GM23338 (cell line): ENCODE measurements around the gene CZIB. TPM values are rescaled to one million over a fixed set of nuclear protein-coding genes. Genes with fewer than 3 reads are reported as not detected.
"Not testable (repeated sequence)": the region's sequence is repeated elsewhere in the genome, so short reads cannot be mapped to it uniquely, and the experiment has no call there.

Source experiments
- ATAC-seq: fragments of 200-7000 bp; cut with Tn5 transposase; 3 replicates; pipeline ENCODE4 v1.9.1; 2020
- DNase-seq: peaks from one replicate; pipeline ENCODE4 v3.0.0-alpha.2; 2015; ENCODE audit warnings: low spot score
- H2AFZ ChIP-seq: fragments of 200-600 bp; sonication (generic); 2 replicates; pipeline ENCODE4 v1.8.0; 2016; ENCODE audit warnings: antibody characterized with exemption, mild to moderate bottlenecking, moderate library complexity
- H3F3A ChIP-seq: fragments of 200-600 bp; sonication (generic); replicated peaks from 2 replicates; pipeline ENCODE4 v1.8.0; 2017; ENCODE audit warnings: antibody characterized with exemption, mixed run types, low read depth
- H3K27ac ChIP-seq: fragments of 200-600 bp; sonication (generic); 2 replicates; pipeline ENCODE4 v1.6.1; 2016; ENCODE audit warnings: low read depth
- H3K27me3 ChIP-seq: fragments of 200-600 bp; sonication (generic); 2 replicates; pipeline ENCODE4 v1.8.0; 2016; ENCODE audit warnings: mild to moderate bottlenecking, mixed run types, moderate library complexity; ENCODE audit not compliant: insufficient read depth
- H3K36me3 ChIP-seq: fragments of 200-600 bp; sonication (generic); 2 replicates; pipeline ENCODE4 v1.8.0; 2016; ENCODE audit warnings: mild to moderate bottlenecking; ENCODE audit not compliant: insufficient read depth
- H3K4me1 ChIP-seq: fragments of 200-600 bp; sonication (generic); 2 replicates; pipeline ENCODE4 v1.8.0; 2016; ENCODE audit warnings: mild to moderate bottlenecking, moderate library complexity; ENCODE audit not compliant: insufficient read depth
- H3K4me2 ChIP-seq: fragments of 200-600 bp; sonication (generic); 2 replicates; pipeline ENCODE4 v1.7.1; 2017; ENCODE audit warnings: mixed run types
- H3K4me3 ChIP-seq: fragments of 200-600 bp; sonication (generic); 2 replicates; pipeline ENCODE4 v1.6.1; 2016; ENCODE audit warnings: mixed run types
- H3K79me2 ChIP-seq: fragments of 200-600 bp; sonication (generic); replicated peaks from 2 replicates; pipeline ENCODE4 v1.8.0; 2017; ENCODE audit warnings: mild to moderate bottlenecking; ENCODE audit not compliant: insufficient read depth
- H3K9me2 ChIP-seq: fragments of 200-600 bp; sonication (generic); 2 replicates; pipeline ENCODE4 v1.8.0; 2017; ENCODE audit not compliant: insufficient read depth
- H4K20me1 ChIP-seq: fragments of 200-600 bp; sonication (generic); replicated peaks from 2 replicates; pipeline ENCODE4 v1.8.0; 2017; ENCODE audit warnings: mild to moderate bottlenecking; ENCODE audit not compliant: insufficient read depth
- H3K27ac Mint-ChIP-seq: 2 replicates; pipeline ENCODE4 v1.8.0; 2020; ENCODE audit warnings: inconsistent platforms, mild to moderate bottlenecking, moderate library complexity, mixed read lengths
- H3K27me3 Mint-ChIP-seq: 3 replicates; pipeline ENCODE4 v1.8.0; 2022; ENCODE audit warnings: low read depth, mild to moderate bottlenecking, moderate library complexity, mixed read lengths, inconsistent platforms; ENCODE audit not compliant: insufficient read depth, poor library complexity
- H3K36me3 Mint-ChIP-seq: 3 replicates; pipeline ENCODE4 v1.8.0; 2021; ENCODE audit warnings: low read depth, mild to moderate bottlenecking, inconsistent platforms, moderate library complexity, mixed read lengths
- H3K4me1 Mint-ChIP-seq: 3 replicates; pipeline ENCODE4 v1.8.0; 2020; ENCODE audit warnings: mild to moderate bottlenecking, inconsistent platforms, mixed read lengths
- H3K4me3 Mint-ChIP-seq: 3 replicates; pipeline ENCODE4 v1.8.0; 2021; ENCODE audit warnings: moderate library complexity, mild to moderate bottlenecking, inconsistent platforms, mixed read lengths
- H3K9me3 Mint-ChIP-seq: 3 replicates; pipeline ENCODE4 v1.8.0; 2020; ENCODE audit warnings: moderate library complexity, mild to moderate bottlenecking, inconsistent platforms, mixed read lengths
- CREB1 ChIP-seq: fragments of 250-450 bp; sonication (Bioruptor Pico); IDR thresholded peaks from 2 replicates; pipeline ENCODE4 v1.5.0; 2020; ENCODE audit warnings: low read depth, mild to moderate bottlenecking, moderate library complexity
- NANOG ChIP-seq: IDR thresholded peaks from 2 replicates; pipeline ENCODE4 v1.6.1; 2016; ENCODE audit warnings: antibody characterized with exemption, borderline replicate concordance
- POLR2AphosphoS5 ChIP-seq: IDR thresholded peaks from 2 replicates; pipeline ENCODE4 v1.6.1; 2016; ENCODE audit warnings: antibody characterized with exemption, low read depth
- polyA plus RNA-seq: library from polyadenylated mRNA; unstranded; fragments of >200 nt; fragmentation: Nextera tagmentation; extraction: Ambion mirVana; gene quantifications from 2 replicates; pipeline ENCODE4 v1.2.1, GENCODE V29; 2016
- total RNA-seq: library from RNA; depleted of rRNA; stranded (reverse); fragments of >200 nt; shearing (Covaris generic); gene quantifications from 2 replicates; pipeline ENCODE4 v1.2.3, GENCODE V29; 2014
- TF ChIP-seq, protein P1 (sequence below): IDR thresholded peaks from one replicate; pipeline ENCODE4 v1.6.1; 2018; ENCODE audit warnings: antibody characterized with exemption; ENCODE audit not compliant: unreplicated experiment
- TF ChIP-seq, protein P2 (sequence below), 2 experiments: fragments of 200-600 bp in 1 of 2; sonication (generic) in 1 of 2; conservative IDR thresholded peaks; 2 replicates each; pipeline versions ENCODE4 v1.5.1 to v1.6.1; 2016 to 2017; ENCODE audit warnings: antibody characterized with exemption in 2 of 2, low read depth in 2 of 2, mild to moderate bottlenecking in 2 of 2, moderate library complexity in 1 of 2
- TF ChIP-seq, protein P3 (sequence below): IDR thresholded peaks from 2 replicates; pipeline ENCODE4 v1.6.1; 2016; ENCODE audit warnings: antibody characterized with exemption

The CZIB gene
- total and polyA plus RNA-seq, 2 experiments from 2014 or later = 59.8 to 84.1 TPM

DNA sequence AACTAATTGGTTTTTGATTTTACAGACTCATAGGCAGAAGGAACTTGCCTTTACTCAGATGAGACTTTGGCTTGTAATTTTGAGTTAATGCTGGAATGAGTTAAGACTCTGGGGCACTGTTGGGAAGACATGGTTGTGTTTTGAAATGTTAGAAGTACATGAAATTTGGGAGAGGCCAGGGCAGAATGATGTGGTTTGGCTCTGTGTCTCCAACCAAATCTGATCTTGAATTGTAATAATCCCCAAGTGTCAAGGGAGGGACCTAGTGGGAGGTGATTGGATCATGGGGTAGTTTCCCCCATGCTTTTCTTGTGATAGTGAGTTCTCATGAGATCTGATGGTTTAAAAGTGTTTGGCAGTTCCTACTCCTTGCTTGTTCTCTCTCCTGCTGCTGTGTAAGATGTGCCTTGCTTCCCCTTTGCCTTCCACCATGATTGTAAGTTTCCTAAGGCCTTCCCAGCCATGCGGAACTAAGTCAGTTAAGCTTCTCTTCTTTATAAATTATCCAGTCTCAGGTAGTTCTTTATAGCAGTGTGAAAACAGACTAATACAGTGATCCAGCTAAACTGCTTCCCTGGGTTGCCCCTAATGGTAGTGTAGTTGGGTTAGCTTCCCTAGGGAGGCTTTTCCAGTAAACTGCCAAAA lies 13.6 kb downstream of the CZIB start:
- Histone ChIP-seq H3K36me3 (peaks cover 59% of the 10 kb centered on the region), H3K27me3 (no peaks in the 10 kb centered on the region), H3K4me1 (no peaks in the 10 kb centered on the region), H3K4me3 (no peak overlapping the region), H3K9me2 (no peaks in the 10 kb centered on the region), H3K4me2 (no peak overlapping the region), H2AFZ (no peak overlapping the region), H4K20me1 (peaks cover 5% of the 10 kb centered on the region; the same call in 1 of the 2 replicates), H3K79me2 (no peaks in the 10 kb centered on the region), H3K27ac (no peak overlapping the region), H3F3A (no peaks in the 10 kb centered on the region)
- no peak for ATAC-seq
- no peak overlapping the region for H3K4me3 Mint-ChIP-seq
- H3K36me3 Mint-ChIP-seq = peaks cover 97% of the 10 kb centered on the region
- no peak overlapping the region for H3K27ac Mint-ChIP-seq
- no peak for DNase-seq
- TF ChIP-seq POLR2AphosphoS5 (no peak), NANOG (no peak), CREB1 (CRISPR knock-in tag) (no peak)
- TF ChIP-seq, protein P1, sequence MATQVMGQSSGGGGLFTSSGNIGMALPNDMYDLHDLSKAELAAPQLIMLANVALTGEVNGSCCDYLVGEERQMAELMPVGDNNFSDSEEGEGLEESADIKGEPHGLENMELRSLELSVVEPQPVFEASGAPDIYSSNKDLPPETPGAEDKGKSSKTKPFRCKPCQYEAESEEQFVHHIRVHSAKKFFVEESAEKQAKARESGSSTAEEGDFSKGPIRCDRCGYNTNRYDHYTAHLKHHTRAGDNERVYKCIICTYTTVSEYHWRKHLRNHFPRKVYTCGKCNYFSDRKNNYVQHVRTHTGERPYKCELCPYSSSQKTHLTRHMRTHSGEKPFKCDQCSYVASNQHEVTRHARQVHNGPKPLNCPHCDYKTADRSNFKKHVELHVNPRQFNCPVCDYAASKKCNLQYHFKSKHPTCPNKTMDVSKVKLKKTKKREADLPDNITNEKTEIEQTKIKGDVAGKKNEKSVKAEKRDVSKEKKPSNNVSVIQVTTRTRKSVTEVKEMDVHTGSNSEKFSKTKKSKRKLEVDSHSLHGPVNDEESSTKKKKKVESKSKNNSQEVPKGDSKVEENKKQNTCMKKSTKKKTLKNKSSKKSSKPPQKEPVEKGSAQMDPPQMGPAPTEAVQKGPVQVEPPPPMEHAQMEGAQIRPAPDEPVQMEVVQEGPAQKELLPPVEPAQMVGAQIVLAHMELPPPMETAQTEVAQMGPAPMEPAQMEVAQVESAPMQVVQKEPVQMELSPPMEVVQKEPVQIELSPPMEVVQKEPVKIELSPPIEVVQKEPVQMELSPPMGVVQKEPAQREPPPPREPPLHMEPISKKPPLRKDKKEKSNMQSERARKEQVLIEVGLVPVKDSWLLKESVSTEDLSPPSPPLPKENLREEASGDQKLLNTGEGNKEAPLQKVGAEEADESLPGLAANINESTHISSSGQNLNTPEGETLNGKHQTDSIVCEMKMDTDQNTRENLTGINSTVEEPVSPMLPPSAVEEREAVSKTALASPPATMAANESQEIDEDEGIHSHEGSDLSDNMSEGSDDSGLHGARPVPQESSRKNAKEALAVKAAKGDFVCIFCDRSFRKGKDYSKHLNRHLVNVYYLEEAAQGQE = no peak
- TF ChIP-seq, protein P2, sequence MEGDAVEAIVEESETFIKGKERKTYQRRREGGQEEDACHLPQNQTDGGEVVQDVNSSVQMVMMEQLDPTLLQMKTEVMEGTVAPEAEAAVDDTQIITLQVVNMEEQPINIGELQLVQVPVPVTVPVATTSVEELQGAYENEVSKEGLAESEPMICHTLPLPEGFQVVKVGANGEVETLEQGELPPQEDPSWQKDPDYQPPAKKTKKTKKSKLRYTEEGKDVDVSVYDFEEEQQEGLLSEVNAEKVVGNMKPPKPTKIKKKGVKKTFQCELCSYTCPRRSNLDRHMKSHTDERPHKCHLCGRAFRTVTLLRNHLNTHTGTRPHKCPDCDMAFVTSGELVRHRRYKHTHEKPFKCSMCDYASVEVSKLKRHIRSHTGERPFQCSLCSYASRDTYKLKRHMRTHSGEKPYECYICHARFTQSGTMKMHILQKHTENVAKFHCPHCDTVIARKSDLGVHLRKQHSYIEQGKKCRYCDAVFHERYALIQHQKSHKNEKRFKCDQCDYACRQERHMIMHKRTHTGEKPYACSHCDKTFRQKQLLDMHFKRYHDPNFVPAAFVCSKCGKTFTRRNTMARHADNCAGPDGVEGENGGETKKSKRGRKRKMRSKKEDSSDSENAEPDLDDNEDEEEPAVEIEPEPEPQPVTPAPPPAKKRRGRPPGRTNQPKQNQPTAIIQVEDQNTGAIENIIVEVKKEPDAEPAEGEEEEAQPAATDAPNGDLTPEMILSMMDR (conservative IDR thresholded peaks at IDR 0.05; ENCODE audit: low read depth in 2 of 2) = no peak
- TF ChIP-seq, protein P3, sequence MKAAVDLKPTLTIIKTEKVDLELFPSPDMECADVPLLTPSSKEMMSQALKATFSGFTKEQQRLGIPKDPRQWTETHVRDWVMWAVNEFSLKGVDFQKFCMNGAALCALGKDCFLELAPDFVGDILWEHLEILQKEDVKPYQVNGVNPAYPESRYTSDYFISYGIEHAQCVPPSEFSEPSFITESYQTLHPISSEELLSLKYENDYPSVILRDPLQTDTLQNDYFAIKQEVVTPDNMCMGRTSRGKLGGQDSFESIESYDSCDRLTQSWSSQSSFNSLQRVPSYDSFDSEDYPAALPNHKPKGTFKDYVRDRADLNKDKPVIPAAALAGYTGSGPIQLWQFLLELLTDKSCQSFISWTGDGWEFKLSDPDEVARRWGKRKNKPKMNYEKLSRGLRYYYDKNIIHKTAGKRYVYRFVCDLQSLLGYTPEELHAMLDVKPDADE = no peak
- peaks cover 5% of the 10 kb centered on the region for H3K27me3 Mint-ChIP-seq
- peaks cover 33% of the 10 kb centered on the region for H3K9me3 Mint-ChIP-seq
- no peaks in the 10 kb centered on the region for H3K4me1 Mint-ChIP-seq

DNA sequence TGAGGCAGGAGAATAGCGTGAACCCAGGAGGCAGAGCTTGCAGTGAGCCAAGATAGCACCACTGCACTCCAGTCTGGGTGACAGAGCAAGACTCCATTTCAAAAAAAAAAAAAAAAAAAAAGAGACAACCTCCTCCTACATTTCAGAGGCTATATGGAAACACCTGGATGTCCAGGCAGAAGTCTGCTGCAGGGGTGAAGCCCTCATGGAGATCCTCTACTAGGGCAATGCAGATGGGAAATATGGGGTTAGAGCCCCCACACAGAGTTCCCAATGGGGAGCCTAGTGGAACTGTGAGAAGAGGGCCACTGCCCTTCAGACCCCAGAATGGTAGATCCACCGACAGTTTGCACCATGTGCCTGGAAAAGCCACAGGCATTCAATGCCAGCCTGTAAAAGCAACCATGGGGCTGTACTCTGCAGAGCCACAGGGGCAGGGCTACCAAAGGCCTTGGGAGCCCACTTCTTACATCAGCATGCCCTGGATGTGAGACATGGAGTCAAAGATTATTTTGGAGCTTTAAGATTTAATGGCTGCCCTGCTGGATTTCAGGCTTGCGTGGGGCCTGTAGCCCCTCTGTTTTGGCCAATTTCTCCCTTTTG lies 14.2 kb downstream of the CZIB start:
- not testable (repeated sequence) for H2AFZ ChIP-seq, H3K9me2 ChIP-seq, H3K79me2 ChIP-seq, H3F3A ChIP-seq, ATAC-seq, H3K4me3 ChIP-seq, H3K27me3 Mint-ChIP-seq, H4K20me1 ChIP-seq, H3K27me3 ChIP-seq, H3K27ac ChIP-seq, H3K4me3 Mint-ChIP-seq, H3K4me1 Mint-ChIP-seq, H3K4me2 ChIP-seq, H3K4me1 ChIP-seq, H3K27ac Mint-ChIP-seq
- peaks cover 59% of the 10 kb centered on the region for H3K36me3 ChIP-seq
- Mint-ChIP-seq H3K36me3 (peaks cover 92% of the 10 kb centered on the region), H3K9me3 (peaks cover 33% of the 10 kb centered on the region)
- DNase-seq = peak; percentile 43

DNA sequence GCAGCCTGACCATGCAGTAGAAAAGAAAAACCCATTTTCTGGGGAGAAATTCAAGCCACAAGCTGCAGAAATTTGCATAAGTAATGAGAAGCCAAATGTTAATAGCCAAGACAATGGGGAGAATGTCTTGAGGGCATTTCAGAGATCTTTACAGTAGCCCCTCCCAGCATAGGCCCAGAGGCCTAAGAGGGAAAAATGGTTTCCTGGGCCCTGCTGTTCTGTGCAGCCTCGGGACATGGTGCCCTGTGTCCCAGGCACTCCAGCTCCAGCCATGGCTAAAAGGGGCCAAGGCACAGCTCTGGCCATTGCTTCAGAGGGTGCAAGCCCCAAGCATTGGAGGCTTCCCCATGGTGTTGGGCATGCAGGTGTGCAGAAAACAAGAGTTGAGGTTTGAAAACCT lies 14.9 kb downstream of the CZIB start:
- not testable (repeated sequence) for H3K27ac ChIP-seq, H3F3A ChIP-seq, H3K4me2 ChIP-seq, H3K27ac Mint-ChIP-seq, DNase-seq, H3K27me3 ChIP-seq, H2AFZ ChIP-seq, H4K20me1 ChIP-seq, H3K4me3 Mint-ChIP-seq, H3K27me3 Mint-ChIP-seq, ATAC-seq, H3K4me3 ChIP-seq, H3K79me2 ChIP-seq, H3K4me1 Mint-ChIP-seq, H3K9me2 ChIP-seq, H3K4me1 ChIP-seq
- Mint-ChIP-seq H3K36me3 (peaks cover 88% of the 10 kb centered on the region), H3K9me3 (peaks cover 33% of the 10 kb centered on the region)
- H3K36me3 ChIP-seq = peaks cover 59% of the 10 kb centered on the region
